GM18868 (cell line): ENCODE results near the gene CCNK.
A peak's percentile ranks its signal among the peaks of the same experiment; 100 is the strongest.

Experiments used
- ATAC-seq: cut with Tn5 transposase; IDR thresholded peaks from one replicate; pipeline ENCODE4 v1.9.1; 2021; ENCODE audit warnings: mild to moderate bottlenecking, moderate library complexity; ENCODE audit not compliant: unreplicated experiment

The CCNK gene

GRCh38 chr14:99480917-99481744 lies at the start of gene CCNK:
Gene CCNK (plus strand): TSS chr14:99481409. CDS start chr14:99492678, 11,269 bp downstream.
- ATAC-seq = peak; percentile 88

GRCh38 chr14:99431986-99432385 lies 49.2 kb upstream of the CCNK start:
- no peak for ATAC-seq

- no peak for ATAC-seq
These were observed 48.7 kb upstream of the CCNK start for GRCh38 chr14:99432485-99432884.

- ATAC-seq = no peak
These were observed 45.9 kb upstream of the CCNK start for GRCh38 chr14:99435327-99435726.

GRCh38 chr14:99436247-99437180 lies 44.7 kb upstream of the CCNK start:
- ATAC-seq = no peak

GRCh38 chr14:99437706-99438105 lies 43.5 kb upstream of the CCNK start:
- no peak for ATAC-seq

- ATAC-seq = no peak
These were observed 40.9 kb upstream of the CCNK start for GRCh38 chr14:99440278-99440677.

- ATAC-seq = no peak
These were observed 39.9 kb upstream of the CCNK start for GRCh38 chr14:99441157-99441870.

GRCh38 chr14:99441918-99442317 lies 39.3 kb upstream of the CCNK start:
- ATAC-seq = peak; percentile 78

- ATAC-seq = no peak
These were observed 35.3 kb upstream of the CCNK start for GRCh38 chr14:99445931-99446330.

- ATAC-seq = no peak
These were observed 33.5 kb upstream of the CCNK start for GRCh38 chr14:99447739-99448138.

GRCh38 chr14:99450266-99450665 lies 30.9 kb upstream of the CCNK start:
- ATAC-seq = no peak

GRCh38 chr14:99451234-99451633 lies 30.0 kb upstream of the CCNK start:
- no peak for ATAC-seq

GRCh38 chr14:99452968-99453367 lies 28.2 kb upstream of the CCNK start:
- no peak for ATAC-seq

- ATAC-seq = no peak
These were observed 27.0 kb upstream of the CCNK start for GRCh38 chr14:99454246-99454645.

GRCh38 chr14:99459481-99460100 lies 21.6 kb upstream of the CCNK start:
- ATAC-seq = no peak

GRCh38 chr14:99460793-99461192 lies 20.4 kb upstream of the CCNK start:
- ATAC-seq = no peak

GRCh38 chr14:99461411-99462085 lies 19.7 kb upstream of the CCNK start:
- no peak for ATAC-seq

GRCh38 chr14:99462210-99462609 lies 19.0 kb upstream of the CCNK start:
- no peak for ATAC-seq

GRCh38 chr14:99463974-99464373 lies 17.2 kb upstream of the CCNK start:
- no peak for ATAC-seq
